GM21526 (cell line): ENCODE data around the gene ZNF486.
"Not testable (repeated sequence)": the region's sequence is repeated elsewhere in the genome, so short reads cannot be mapped to it uniquely, and the experiment has no call there.

Experiments used
- ATAC-seq: cut with Tn5 transposase; IDR thresholded peaks from one replicate; pipeline ENCODE4 v1.9.1; 2021; ENCODE audit warnings: moderate library complexity; ENCODE audit not compliant: unreplicated experiment, low FRiP score

The ZNF486 gene

GRCh38 chr19:20221605-20222004, 54.6 kb downstream of the ZNF486 start:
- ATAC-seq = not testable (repeated sequence)

DNA sequence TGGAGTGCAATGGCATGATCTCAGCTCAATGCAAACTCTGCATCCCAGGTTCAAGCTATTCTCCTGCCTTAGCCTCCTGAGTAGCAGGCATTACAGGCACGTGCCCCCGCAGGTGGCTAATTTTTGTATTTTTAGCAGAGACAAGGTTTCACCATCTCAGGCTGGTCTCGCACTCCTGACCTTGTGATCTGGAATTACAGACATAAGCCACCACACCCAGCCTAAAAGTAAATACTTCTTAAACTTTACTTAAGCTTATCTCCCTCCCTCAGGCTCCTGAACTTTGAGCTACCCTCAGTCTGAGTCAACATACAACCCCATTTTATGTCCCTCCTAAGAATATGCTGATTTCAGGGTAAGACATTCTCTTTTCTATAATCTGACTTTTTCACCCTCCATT, 66.1 kb downstream of the ZNF486 start:
- ATAC-seq = no peak

DNA sequence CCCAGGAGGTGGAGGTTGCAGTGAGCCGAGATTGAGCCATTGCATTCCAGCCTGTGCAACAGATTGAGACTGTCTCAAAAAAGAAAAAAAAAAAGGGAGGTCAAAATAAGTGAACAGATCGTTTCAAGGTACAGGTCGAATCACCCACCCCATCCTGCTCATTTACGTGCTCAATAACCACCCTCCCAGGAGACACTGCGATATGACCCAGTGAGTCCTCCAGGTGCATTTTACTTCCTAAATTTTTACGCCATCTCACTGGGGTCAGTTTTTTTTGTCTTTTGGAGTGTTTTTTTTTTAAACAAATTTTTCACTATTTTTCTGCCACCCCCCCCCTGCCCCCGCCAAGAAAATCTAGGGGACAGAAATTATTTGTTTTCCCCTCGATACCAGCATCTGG, 68.1 kb downstream of the ZNF486 start:
- no peak for ATAC-seq

GRCh38 chr19:20237773-20238623, 71.0 kb downstream of the ZNF486 start:
- ATAC-seq = no peak

DNA sequence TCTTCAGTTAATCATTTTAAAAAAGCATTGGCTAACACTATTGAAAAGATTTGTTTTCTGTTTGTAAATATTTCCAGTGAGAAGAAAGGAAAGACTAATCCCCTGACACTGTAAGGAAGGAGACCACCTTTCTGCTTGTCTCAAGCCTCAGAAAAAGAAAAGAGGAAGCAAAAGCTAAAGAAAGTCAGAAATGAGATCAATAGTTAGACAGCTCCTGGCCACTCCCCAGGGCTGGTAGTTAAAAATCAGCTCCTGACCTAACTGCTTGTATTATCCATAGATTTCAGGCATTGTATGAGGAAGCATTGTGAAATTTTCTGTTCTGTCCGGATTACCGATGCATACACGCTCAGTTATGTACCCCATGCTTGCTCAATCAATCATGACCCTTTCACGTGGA, 76.6 kb downstream of the ZNF486 start:
- ATAC-seq = no peak

GRCh38 chr19:20244356-20244755, 77.3 kb downstream of the ZNF486 start:
- ATAC-seq = no peak

- no peak for ATAC-seq
Observed at GRCh38 chr19:20245309-20245708, 78.3 kb downstream of the ZNF486 start.

GRCh38 chr19:20247016-20247683, 80.1 kb downstream of the ZNF486 start:
- ATAC-seq = no peak

DNA sequence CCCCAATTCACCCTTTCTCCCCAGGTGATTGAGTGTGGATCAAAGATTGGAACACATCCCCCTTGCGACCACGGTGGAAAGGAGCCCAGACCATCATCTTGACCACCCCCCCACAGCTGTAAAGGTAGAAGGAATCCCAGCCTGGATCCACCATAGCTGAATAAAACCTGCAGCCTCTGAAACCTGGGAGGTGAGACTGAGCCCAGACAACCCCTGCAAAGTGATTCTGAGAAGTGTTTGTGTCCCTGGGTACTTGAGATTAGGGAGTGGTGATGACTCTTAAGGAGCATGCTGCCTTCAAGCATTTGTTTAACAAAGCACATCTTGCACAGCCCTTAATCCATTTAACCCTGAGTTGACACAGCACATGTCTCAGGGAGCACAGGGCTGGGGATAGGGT, 81.2 kb downstream of the ZNF486 start:
- not testable (repeated sequence) for ATAC-seq
